ENCODE data around the gene MYOM3.
"Not testable (repeated sequence)": the region's sequence is repeated elsewhere in the genome, so short reads cannot be mapped to it uniquely, and the experiment has no call there.

The MYOM3 gene

DNA sequence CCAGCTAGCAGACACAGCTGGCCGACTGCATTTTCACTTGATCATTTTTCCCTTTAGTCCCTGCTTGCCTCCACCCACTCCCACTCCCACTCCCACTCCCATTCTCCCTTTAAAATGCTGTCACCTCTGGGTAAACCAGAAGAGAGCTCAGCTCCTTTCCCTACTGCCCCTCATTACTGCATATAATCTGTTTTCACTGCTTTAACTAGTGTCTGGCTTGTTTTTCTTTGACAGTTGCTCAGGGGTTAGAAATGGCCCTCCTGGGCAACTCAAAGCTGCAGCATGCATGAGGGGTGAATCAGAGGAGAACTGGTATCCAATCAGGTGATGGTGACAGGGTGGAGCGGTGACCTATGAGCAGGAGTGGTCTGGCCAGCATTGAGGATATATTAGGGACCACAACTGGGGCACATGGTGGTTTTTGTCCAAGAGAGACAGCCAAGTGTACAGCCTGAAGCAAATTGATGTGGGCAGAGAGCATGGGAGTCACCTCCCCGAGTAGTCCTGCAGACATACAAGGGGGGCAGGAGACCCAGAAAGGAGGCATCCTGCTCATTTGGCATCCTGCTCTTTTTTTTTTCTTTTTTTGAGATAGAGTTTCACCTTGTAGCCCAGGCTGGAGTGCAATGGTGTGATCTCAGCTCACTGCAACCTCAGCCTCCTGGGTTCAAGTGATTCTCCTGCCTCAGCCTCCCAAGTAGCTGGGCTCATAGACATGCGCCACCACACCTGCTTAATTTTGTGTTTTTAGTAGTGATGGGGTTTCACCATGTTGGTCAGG, 89.2 kb downstream of the MYOM3 start:
- DNase-seq, result peak; percentile 91

DNA sequence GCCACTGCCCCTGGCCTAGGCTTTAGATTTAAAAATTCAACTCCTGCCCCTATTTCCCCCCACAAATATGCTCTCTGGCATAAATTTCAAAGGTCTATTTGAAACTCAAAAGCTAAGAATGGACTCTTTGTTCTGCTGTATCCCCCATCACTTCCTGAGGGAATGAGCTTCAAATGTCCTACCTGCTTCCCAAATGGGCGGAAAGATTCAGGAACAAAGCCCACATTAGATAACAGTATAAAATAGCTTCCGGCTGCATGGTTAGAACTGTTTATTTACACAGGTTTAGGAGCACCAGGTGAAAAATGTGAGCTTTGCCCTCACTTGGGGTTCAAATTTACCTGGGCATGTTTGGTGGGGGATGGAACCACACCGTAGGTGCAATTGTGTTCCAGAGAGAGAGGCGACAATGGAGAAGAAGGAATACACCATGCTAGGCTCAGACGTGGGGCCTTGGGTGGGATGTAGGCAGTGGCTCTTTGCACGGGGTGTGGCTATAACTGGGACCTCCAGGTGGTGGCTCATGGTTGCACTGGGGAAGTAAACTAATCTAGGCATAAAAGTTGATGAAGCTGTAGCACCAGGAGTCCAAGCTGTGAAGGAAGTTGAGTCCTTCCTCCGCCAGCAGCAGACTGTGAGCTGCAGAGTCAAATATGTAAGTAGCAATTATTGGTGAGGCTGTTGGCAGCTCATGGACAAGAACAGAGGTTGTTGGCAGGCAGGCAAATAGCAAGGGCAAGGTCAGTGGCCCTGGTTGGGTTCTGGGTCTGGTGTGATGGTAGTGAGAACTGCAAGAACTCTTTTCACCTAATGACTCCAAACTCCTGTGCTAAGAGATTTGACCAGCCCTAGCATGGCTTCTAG, 90.3 kb downstream of the MYOM3 start:
- no peak for DNase-seq

DNA sequence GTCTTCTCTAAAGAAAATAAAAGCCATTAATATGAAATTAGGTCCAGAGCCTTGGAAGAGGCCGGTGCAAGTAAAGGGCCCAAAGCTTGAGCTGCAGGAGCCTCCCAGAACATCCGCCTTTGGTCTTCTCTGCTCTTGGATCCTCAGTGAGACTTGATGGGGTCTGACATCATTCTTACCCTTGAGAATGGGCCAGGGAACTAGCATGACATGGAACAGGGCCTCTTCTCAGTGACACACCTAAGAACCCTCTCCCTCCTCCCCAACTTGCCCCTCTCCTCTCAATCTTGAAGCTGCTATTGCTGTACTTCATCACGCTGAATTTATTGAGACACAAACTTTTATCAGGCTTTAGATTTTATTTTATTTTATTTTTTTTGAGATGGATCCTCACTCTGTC, 91.5 kb downstream of the MYOM3 start:
- DNase-seq, result no peak

DNA sequence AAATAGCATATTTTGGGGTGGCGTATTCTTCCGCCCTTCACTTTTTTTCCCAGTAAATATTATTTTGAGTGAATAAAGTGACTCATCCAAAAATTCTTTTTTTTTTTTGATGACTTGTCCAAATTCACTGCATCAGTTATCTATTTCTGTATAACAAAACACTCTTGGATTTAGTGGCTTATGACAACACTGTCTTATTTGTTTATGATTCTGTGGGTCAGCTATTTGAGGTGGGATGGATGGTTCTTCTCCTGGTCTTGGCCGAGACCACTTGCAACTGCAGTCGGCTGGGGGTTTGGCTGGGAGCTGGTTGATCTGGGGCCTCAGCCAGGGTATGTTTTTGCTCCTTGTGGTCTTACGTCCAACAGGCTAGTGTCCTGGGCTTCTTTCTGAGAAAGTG, 91.9 kb downstream of the MYOM3 start:
- no peak for DNase-seq

DNA sequence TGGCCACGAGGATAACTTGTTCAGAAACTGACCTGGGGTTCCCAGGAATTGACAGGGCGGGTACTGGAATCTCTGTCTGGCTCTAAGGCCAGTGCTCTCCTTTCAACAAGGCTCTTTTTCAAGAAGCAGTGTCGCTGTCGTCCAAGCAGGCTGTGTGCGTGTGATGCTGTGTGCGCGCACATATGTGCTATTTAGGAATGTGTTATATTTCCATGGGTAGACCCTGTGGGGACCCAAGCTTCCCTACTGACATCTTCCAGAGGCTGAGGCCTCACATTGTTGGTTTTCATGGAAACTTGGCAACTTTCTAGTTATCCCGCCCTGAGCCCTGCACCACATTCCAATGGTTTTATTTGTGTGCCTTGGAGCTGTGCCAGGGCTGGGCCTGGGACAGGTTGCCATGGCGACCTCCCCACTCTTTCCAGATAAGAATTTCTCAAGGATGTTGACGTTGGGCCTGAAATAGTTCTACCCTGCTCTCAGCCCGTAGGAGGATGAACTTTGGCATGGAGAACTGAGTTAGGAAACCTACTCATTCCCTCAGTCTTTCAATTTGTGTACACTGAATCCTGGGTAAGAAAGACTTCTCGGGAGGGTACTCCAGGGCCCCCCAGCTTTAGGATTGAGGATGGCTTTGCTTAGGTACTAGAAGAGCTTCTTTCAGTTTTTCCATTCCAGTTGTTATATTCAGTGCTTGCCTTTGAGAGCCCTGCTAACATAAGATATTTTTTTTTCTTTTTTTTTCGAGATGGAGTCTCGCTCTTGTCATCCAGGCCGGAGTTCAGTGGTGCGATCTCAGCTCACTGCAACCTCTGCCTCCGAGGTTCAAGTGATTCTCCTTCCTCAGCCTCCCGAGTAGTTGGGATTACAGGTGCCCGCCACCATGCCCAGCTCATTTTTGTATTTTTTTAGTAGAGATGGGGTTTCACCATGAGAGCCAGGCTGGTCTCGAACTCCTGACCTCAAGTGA, 93.0 kb downstream of the MYOM3 start:
- DNase-seq, result peak; percentile 97

DNA sequence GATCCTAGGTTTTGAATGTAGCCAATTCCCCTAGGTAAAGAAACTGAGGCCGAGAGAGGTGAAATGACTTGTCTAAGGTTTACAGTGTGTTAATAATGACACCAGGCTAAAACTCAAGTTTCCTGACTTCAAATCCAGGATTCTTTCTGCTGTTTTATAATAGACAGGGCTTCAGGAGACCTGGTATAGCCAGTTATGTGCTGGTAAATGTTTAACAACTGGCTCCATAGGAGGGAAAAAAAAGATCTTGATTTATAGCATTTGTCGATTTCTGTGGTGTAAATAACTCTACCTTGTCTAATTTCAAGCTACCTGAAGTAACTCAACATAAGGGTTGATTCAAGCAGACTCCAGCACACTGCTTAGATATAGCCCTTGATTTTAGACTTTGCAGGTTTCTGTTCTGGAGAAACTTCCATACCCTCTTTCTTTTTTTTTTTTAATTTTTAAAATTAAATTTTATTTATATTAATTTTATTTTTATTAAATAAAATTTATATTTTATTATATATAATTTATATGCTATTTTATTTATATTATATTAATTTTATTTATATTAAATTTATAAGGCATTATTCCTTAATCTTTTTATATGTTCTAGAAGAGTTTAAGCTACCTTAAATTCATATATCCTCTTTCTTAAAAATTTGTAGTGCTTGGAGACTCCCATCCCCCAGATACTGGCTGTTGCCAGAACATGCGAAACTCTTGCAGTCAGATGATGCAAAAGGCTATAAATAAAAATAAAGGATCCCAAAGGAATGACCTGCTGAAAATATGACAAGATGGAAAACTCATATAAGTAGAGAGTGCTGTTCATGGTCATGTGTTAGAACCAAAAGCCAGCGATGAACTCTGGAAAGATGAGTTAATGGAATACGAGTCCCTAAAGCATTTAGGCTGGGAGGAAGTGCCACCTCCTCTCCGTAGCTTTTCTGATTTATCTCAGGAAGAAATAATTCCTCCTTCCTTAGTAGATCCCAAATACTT, 96.4 kb downstream of the MYOM3 start:
- DNase-seq, result peak; percentile 16

DNA sequence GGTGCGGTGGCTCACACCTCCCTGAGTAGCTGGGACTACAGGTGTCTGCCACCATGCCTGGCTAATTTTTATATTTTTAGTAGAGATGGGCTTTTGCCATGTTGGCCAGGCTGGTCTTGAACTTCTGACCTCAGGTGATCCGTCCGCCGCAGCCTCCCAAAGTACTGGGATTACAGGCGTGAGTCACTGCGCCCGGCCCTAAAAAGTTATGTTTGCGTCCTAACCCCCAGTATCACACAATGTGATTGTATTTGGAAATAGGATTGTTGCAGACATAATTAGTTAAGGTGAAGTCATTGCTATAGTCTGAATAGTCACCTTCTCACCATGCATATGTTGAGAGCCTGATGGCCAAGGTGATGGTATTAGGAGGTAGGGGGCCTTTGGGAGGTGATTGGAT, 99.1 kb downstream of the MYOM3 start:
- not testable (repeated sequence) for DNase-seq

DNA sequence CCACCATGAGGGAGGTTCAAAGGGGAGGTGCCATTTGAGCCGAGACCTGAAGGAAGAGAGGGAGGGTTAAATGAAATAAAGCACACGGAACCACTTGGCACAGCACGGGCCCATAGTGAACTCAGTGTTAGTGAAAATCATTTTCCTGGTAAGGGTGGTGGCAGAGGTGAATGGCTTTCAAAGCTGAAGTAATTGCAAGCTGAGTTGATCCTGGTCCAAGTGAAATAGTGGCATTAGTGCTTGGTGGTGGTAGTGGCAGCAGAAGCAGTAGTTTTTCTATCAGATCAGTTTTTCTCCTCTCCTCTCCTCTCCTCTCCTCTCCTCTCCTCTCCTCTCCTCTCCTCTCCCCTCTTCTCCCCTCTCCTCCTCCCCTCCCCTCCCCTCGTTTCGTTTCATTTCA, 101.3 kb downstream of the MYOM3 start:
- no peak for DNase-seq

DNA sequence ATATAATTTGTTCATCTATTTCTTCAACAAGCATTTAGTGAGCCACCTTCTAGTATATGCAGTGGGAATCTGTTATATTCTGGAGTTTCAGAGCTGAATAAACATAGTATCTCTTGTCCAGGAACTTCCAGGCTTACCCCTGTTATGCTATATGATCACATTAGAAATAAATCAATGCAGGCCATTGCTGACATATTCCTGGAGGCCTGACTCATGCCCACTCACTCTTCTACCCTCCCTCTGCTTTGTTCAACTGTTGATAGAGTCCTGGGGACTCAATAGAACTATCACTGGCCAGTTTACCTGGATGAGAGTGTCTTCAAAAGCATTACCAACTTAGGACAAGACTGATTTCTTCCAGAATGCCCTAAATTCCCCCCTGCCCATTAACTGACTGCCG, 102.5 kb downstream of the MYOM3 start:
- peak; percentile 34 for DNase-seq

DNA sequence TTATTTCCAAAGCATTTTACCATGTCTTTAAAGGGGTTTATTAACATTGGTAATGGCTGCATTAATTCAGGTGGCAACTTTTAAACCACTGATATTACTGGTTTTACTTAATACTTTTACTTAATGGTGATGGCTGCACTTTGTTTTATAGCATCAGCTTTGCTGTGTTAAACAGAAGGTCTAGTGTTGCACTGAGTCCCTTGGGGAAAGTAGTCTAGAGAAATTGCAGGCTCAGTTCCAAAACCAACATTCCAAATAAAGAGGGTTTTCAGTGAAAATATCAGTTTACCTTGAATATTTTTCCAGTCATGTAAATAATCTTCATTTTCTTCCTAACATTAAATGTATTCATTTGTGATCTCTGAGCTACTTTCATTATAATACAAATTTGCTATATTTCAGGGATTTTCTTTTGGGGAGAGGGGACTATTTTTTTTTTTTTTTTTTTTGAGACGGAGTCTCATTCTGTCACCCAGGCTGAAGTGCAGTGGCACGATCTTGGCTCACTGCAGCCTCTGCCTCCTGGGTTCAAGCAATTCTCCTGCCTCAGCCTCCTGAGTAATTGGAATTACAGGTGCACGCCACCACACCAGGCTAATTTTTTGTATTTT, 103.3 kb downstream of the MYOM3 start:
- not testable (repeated sequence) for DNase-seq

DNA sequence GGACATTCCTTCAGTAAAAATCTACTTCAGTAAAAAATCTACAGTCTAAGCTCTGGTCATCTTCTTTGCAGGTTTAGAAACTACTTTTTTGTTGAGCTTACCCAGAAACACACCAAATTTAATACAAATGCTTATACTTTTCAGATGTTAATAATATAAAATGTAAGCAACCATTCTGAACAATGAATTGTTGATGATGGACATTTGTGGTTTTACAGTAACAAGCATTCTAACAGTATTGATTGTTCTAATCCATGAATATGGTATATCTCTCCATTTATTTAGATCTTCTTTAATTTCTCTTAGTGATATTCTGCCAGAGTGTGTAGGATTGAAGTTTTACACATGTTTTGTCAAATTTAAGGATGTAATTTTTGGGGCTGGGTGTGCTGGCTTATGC, 104.9 kb downstream of the MYOM3 start:
- DNase-seq, result no peak
